AG04450 (cell line): ENCODE measurements around the gene NUP42. TPM values are rescaled to one million over a fixed set of nuclear protein-coding genes. Genes with fewer than 3 reads are reported as not detected.

Experiments
- CTCF ChIA-PET: fragments of 300-600, 350-600 bp; formaldehyde crosslinking; extraction: SDS; loops from one replicate; lab custom pipeline; 2022; ENCODE audit warnings: antibody characterized with exemption, inconsistent platforms; lab: Charles Lee
- POLR2A ChIA-PET: fragments of 350-600 bp; formaldehyde crosslinking; extraction: SDS; loops from one replicate; lab custom pipeline; 2021; ENCODE audit warnings: antibody characterized with exemption, inconsistent platforms; lab: Yijun Ruan, JAX
- DNase-seq: peaks from one replicate; pipeline ENCODE4 v3.0.0-alpha.2; 2011; ENCODE audit warnings: low read depth, low spot score
- H3K27ac ChIP-seq: one replicate; pipeline ENCODE4 v1.5.1; 2012; ENCODE audit warnings: low read depth, low read length, control low read depth
- H3K27me3 ChIP-seq: one replicate; pipeline ENCODE4 v1.6.0; 2012; ENCODE audit warnings: low read length; ENCODE audit not compliant: control insufficient read depth, insufficient read depth
- H3K4me3 ChIP-seq: 2 replicates; pipeline ENCODE4 v1.5.1; 2011; ENCODE audit warnings: mild to moderate bottlenecking, low read depth, low read length, control low read depth
- H3K9me3 ChIP-seq: 2 replicates; pipeline ENCODE4 v1.5.1; 2012; ENCODE audit warnings: low read length; ENCODE audit not compliant: control insufficient read depth, insufficient read depth
- polyA plus RNA-seq: library from polyadenylated mRNA; depleted of rRNA; stranded (reverse); fragments of >200 nt; gene quantifications from 2 replicates; pipeline ENCODE4 v1.2.3, GENCODE V29; 2011
- TF ChIP-seq, protein P1 (sequence below): IDR thresholded peaks from 2 replicates; pipeline ENCODE4 v1.5.1; 2011; ENCODE audit warnings: low read depth, low read length, control low read depth, inconsistent platforms

Gene NUP42
- polyA plus RNA-seq, 1 experiment, result 17.4 TPM

DNA sequence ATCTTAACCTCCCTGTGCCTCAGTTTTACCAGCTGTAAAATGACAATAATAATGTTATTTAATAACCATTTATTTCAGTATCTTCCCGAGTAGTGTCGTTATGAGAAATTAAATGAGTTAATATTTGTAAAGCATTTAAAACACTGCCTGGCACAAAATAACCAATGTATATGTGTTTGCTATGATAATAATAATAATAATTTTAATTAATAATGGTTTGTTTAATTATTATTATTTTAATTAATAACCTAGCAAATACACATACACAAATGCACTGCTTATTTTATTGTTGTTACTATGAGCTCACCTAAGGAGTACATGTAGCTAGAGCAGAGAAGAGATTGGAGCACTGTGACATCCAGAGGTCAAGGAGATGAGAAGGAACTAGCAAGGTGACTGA lies 46.6 kb downstream of the NUP42 start:
- peaks cover 2% of the 10 kb centered on the region for H3K27me3 ChIP-seq
- TF ChIP-seq, protein P1, sequence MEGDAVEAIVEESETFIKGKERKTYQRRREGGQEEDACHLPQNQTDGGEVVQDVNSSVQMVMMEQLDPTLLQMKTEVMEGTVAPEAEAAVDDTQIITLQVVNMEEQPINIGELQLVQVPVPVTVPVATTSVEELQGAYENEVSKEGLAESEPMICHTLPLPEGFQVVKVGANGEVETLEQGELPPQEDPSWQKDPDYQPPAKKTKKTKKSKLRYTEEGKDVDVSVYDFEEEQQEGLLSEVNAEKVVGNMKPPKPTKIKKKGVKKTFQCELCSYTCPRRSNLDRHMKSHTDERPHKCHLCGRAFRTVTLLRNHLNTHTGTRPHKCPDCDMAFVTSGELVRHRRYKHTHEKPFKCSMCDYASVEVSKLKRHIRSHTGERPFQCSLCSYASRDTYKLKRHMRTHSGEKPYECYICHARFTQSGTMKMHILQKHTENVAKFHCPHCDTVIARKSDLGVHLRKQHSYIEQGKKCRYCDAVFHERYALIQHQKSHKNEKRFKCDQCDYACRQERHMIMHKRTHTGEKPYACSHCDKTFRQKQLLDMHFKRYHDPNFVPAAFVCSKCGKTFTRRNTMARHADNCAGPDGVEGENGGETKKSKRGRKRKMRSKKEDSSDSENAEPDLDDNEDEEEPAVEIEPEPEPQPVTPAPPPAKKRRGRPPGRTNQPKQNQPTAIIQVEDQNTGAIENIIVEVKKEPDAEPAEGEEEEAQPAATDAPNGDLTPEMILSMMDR, result no peak
- CTCF ChIA-PET, result no interaction called here
- no peaks in the 10 kb centered on the region for H3K9me3 ChIP-seq
- no peak overlapping the region for H3K4me3 ChIP-seq
- POLR2A ChIA-PET, result no interaction called here
- no peak for DNase-seq
- H3K27ac ChIP-seq, result no peak overlapping the region

DNA sequence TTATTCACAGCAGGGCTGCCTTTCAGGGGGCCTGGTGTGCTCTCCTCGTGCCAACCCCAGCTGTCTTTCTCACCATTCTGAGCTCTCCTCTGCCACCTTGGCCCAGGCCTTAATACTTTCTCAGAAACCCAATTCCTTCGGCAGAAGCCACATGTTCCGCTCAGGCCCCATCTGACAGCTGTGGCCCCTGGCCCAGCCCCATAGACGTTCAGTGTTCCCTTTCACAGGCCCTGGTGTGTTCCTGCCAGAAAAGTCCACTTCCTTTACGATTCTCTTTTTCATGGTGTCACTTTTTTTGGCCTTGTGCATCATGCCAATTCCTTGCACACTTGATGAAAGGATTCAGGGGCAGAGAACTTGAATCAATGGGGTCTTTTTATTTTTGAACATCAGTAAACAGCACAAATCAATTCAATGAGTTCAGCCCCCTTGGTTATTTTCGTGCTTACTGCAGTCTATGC lies 48.8 kb downstream of the NUP42 start:
- POLR2A ChIA-PET, result no interaction called here
- H3K9me3 ChIP-seq, result no peaks in the 10 kb centered on the region
- H3K27ac ChIP-seq, result no peak overlapping the region
- no peak overlapping the region for H3K4me3 ChIP-seq
- DNase-seq, result no peak
- CTCF ChIA-PET, result interaction anchor here (0.6 kb wide), 1 partner anchor 41 kb away, joined by 3 read pairs; no protein-coding TSS in a partner anchor
- peaks cover 4% of the 10 kb centered on the region for H3K27me3 ChIP-seq
- TF ChIP-seq, protein P1, result no peak

GRCh38 chr7:23232966-23233365 lies 51.1 kb downstream of the NUP42 start:
- CTCF ChIA-PET, result interaction anchor here (1.4 kb wide), 1 partner anchor 29 kb away, joined by 3 read pairs; no protein-coding TSS in a partner anchor
- TF ChIP-seq, protein P1, result no peak
- POLR2A ChIA-PET, result no interaction called here
- peaks cover 4% of the 10 kb centered on the region for H3K27me3 ChIP-seq
- DNase-seq, result no peak
- H3K4me3 ChIP-seq, result no peak overlapping the region
- H3K27ac ChIP-seq, result no peak overlapping the region
- no peaks in the 10 kb centered on the region for H3K9me3 ChIP-seq

GRCh38 chr7:23234569-23235296 lies 52.9 kb downstream of the NUP42 start:
- Histone ChIP-seq H3K27ac (no peak overlapping the region), H3K27me3 (peaks cover 4% of the 10 kb centered on the region), H3K4me3 (no peak overlapping the region), H3K9me3 (no peaks in the 10 kb centered on the region)
- CTCF ChIA-PET, result no interaction called here
- DNase-seq, result no peak
- POLR2A ChIA-PET, result no interaction called here
- TF ChIP-seq, protein P1, result no peak

DNA sequence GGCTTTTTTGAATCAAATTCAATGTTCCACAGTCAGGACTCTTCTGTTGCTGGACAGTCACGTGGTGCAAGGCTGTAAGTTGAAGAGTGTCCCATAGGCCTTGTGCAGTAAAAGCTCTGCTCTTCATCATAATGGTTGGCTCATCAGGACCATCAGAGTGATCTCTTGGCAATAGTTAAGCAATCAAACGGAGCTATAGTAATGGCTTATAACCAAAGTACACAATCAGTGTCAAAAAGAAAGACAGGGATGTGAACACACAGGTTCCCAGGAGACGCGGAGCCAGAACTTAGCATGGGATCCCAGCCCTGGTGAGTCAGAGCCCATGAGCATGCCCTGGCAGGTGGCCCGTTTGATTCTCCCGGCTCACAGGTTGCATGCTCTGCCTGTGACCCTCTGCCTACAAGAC lies 54.0 kb downstream of the NUP42 start:
- ChIA-PET POLR2A (no interaction called here), CTCF (no interaction called here)
- no peak for DNase-seq
- Histone ChIP-seq H3K27me3 (peaks cover 4% of the 10 kb centered on the region), H3K27ac (no peak overlapping the region), H3K9me3 (no peaks in the 10 kb centered on the region), H3K4me3 (no peak overlapping the region)
- TF ChIP-seq, protein P1, result no peak
